ENCODE measurements around the gene PADI1. TPM values are rescaled to one million over a fixed set of nuclear protein-coding genes. Genes with fewer than 3 reads are reported as not detected.

The PADI1 gene
- polyA plus RNA-seq, 1 experiment: not detected

DNA sequence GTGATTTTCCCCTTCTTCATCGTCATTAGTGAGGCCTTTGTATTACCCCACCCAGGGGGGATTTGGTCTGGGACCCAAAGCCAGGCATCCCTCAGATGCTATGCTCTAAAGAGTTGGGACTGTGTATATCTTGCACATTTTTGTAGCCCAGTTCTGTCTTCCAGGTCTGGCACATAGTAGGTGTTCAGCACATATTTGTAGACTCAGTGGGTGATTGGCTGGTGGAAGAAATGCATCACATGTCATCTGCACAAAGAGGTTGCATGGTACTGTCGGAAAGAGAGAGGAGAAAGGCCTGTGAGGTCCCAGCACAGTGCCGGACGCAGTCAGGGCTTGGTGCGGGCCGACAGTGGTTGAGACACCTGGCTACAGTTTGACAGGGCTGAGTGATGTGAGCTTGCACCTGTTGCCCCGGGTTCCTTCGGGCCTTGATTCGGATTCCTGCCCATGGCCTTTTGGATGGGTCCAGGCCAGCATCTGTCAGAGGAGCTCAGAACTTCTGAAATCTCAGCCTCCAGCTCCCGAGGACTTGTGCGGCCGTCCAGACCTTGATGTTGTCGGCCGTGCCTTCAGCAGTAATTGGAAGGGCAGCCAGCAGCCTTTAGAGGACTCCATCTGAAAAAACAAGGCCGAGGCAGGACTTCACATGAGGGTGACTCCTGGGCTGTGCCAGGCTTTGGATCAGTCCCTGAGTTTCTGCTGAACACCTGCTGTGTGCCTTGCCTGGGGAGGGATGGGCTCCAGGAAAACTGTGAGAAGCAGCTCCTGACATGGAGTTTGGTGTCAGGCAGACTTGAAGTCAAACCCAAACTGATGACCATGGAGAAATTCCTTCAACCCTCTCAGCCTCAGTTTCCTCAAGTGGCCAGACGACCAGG is 40.9 kb upstream of the PADI1 start:
- H3K4me3 ChIP-seq (ENCODE audit: low read depth, low read length): no peak overlapping the region
- no peaks in the 10 kb centered on the region for H3K27me3 ChIP-seq (ENCODE audit: control insufficient read depth, insufficient read depth, low read length)
- DNase-seq (ENCODE audit: low read depth, low spot score): no peak
- TF ChIP-seq, protein P1, sequence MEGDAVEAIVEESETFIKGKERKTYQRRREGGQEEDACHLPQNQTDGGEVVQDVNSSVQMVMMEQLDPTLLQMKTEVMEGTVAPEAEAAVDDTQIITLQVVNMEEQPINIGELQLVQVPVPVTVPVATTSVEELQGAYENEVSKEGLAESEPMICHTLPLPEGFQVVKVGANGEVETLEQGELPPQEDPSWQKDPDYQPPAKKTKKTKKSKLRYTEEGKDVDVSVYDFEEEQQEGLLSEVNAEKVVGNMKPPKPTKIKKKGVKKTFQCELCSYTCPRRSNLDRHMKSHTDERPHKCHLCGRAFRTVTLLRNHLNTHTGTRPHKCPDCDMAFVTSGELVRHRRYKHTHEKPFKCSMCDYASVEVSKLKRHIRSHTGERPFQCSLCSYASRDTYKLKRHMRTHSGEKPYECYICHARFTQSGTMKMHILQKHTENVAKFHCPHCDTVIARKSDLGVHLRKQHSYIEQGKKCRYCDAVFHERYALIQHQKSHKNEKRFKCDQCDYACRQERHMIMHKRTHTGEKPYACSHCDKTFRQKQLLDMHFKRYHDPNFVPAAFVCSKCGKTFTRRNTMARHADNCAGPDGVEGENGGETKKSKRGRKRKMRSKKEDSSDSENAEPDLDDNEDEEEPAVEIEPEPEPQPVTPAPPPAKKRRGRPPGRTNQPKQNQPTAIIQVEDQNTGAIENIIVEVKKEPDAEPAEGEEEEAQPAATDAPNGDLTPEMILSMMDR (IDR thresholded peaks at IDR 0.05; ENCODE audit: low read depth, low read length): no peak
- no peaks in the 10 kb centered on the region for H3K9me3 ChIP-seq (ENCODE audit: control insufficient read depth, insufficient read depth, low read length)
- CTCF ChIA-PET: no interaction called here
- H3K27ac ChIP-seq (ENCODE audit: low read depth, low read length): no peak overlapping the region
- POLR2A ChIA-PET: no interaction called here

DNA sequence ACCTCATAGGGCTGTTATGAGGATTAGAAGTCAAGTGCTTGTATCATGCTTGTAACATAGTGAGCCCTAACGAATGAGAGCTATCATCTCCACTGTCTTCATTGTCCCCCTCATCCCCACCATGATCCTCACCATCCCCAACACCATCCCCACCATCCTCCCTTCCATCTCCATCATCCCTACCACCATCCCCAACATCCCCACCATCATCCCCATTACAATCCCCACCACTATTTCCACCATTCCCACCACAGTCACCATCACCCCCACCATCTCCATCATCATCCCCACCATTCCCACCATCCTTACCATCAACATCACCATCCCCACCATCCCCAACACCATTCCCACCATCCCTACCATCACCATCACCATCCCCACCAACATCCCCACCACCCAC is 39.1 kb upstream of the PADI1 start:
- no peaks in the 10 kb centered on the region for H3K27me3 ChIP-seq (ENCODE audit: control insufficient read depth, insufficient read depth, low read length)
- ChIA-PET POLR2A (no interaction called here), CTCF (interaction anchor here (1.6 kb wide), 1 partner anchor 41 kb away, joined by 4 read pairs; no protein-coding TSS in a partner anchor)
- no peak overlapping the region for H3K4me3 ChIP-seq (ENCODE audit: low read depth, low read length)
- TF ChIP-seq, protein P1 (IDR thresholded peaks at IDR 0.05; ENCODE audit: low read depth, low read length): no peak
- no peak overlapping the region for H3K27ac ChIP-seq (ENCODE audit: low read depth, low read length)
- no peaks in the 10 kb centered on the region for H3K9me3 ChIP-seq (ENCODE audit: control insufficient read depth, insufficient read depth, low read length)
- DNase-seq (ENCODE audit: low read depth, low spot score): no peak

DNA sequence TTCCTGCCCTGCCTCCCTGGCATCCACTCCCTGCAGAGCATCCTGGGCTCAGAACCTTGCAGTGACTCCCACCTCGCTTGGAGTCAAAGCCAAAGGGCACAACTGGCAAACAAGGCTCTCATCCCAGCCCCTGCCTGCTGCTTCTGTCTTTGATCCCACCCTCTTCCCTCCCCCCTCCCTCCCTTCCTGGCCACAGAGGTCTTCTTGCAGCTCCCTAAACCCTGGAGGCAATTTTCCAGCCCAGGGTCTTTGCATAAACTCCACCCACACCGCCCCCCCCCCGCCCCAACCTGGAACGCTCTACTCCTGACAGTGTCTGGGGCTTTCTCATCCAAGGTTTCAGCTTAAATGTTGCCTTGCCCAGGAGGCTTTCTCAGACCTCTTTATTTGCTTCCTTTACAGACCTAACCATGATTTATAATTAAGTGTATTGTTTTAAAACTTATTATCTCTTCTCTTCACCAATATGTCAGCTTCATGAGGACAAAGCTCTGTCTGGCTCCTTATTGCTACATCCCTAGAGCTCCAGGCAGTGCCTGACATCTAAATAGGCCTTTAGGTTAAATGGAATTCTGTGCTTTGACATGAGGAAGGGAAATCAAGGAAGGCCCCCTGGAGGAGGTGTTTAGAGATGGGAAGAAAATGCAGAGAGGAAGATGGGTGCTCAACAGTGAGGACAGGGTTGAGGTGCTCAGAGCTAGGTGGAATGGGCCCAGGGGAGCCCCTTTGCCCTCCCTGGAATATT is 37.7 kb upstream of the PADI1 start:
- Histone ChIP-seq H3K9me3 (ENCODE audit: control insufficient read depth, insufficient read depth, low read length) (no peaks in the 10 kb centered on the region), H3K27ac (ENCODE audit: low read depth, low read length) (peak overlapping the region; percentile 89), H3K27me3 (ENCODE audit: control insufficient read depth, insufficient read depth, low read length) (no peaks in the 10 kb centered on the region), H3K4me3 (ENCODE audit: low read depth, low read length) (no peak overlapping the region)
- ChIA-PET POLR2A (no interaction called here), CTCF (interaction anchor here (1.6 kb wide), 1 partner anchor 70 kb away, joined by 6 read pairs; no protein-coding TSS in a partner anchor)
- TF ChIP-seq, protein P1 (IDR thresholded peaks at IDR 0.05; ENCODE audit: low read depth, low read length): no peak
- no peak for DNase-seq (ENCODE audit: low read depth, low spot score)

DNA sequence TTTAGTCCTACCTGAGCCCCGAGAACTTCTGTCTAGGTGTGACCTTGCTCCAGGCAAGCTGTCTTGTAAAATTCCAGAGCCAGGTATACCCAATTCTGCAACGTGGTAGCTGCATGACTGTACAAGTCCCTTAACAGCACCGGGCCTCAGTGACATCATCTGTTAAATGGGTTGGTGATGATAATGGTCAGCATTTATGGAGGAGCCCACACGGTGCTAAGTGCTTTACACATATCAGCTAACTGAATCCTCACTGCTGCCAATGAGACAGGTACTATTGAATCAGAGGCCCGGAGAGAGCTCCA is 37.2 kb upstream of the PADI1 start:
- DNase-seq (ENCODE audit: low read depth, low spot score): no peak
- POLR2A ChIA-PET: no interaction called here
- Histone ChIP-seq H3K4me3 (ENCODE audit: low read depth, low read length) (no peak overlapping the region), H3K27ac (ENCODE audit: low read depth, low read length) (peak overlapping the region; percentile 89), H3K9me3 (ENCODE audit: control insufficient read depth, insufficient read depth, low read length) (no peaks in the 10 kb centered on the region), H3K27me3 (ENCODE audit: control insufficient read depth, insufficient read depth, low read length) (no peaks in the 10 kb centered on the region)
- TF ChIP-seq, protein P1 (IDR thresholded peaks at IDR 0.05; ENCODE audit: low read depth, low read length): no peak
- CTCF ChIA-PET: interaction anchor here (1.6 kb wide), 1 partner anchor 70 kb away, joined by 6 read pairs; no protein-coding TSS in a partner anchor

All from AG04450 (cell line).